ENCODE results near the gene ZNF280A. TPM values are rescaled to one million over a fixed set of nuclear protein-coding genes. Genes with fewer than 3 reads are reported as not detected.
"Not testable (repeated sequence)": the region's sequence is repeated elsewhere in the genome, so short reads cannot be mapped to it uniquely, and the experiment has no call there.

ZNF280A gene
- total RNA-seq, 1 donor from 2014 or later = not detected

DNA sequence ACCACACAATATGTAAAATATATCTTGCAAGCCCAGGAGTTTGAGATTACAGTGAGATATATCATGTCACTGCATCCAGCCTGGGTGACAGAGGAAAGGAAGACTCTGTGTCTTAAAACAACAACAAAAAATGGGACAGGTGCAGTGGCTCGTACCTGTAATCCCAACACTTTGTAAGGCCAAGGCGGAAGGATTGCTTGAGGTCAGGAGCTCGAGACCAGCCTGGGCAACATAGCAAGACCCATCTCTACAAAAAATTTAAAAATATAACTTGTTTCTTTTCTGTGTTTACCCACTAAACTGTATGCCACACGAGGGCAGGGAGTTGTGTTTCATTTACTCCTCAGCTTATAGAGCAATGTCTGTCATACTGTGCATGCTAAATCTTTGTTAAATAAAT lies 3.1 kb downstream of the ZNF280A start:
- peaks cover 30% of the 10 kb centered on the region for H3K27me3 Mint-ChIP-seq (ENCODE audit: insufficient read depth)
- intact Hi-C loops (cut with micrococcal nuclease) = no loop called here

DNA sequence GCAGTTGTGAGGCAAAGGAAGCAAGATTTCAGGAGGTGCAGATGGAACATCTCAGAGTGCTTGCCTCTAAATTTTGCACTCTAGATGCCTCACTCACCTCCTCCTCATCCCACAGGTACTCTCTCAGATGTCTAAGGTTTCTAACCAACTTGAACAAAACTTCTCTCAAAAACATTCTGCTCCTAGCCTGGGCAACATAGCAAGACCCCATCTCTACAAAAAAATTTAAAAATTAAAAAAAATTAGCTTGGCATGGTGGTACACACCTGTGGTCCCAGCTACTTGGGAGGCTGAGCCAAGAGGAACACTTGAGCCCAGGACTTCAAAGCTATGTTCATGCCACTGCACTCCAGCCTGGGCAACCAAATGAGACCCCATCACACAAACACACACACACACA lies 4.2 kb downstream of the ZNF280A start:
- Mint-ChIP-seq H3K4me1 (ENCODE audit: low read depth) (no peaks in the 10 kb centered on the region), H3K27me3 (ENCODE audit: insufficient read depth) (peaks cover 28% of the 10 kb centered on the region), H3K4me3 (no peak overlapping the region), H3K9me3 (peaks cover 5% of the 10 kb centered on the region), H3K36me3 (ENCODE audit: low read depth) (no peaks in the 10 kb centered on the region), H3K27ac (no peak overlapping the region)
- no peak for DNase-seq (ENCODE audit: low spot score)
- intact Hi-C loops (cut with micrococcal nuclease) = no loop called here

More for the DNA sequence above, 3.1 kb downstream of the ZNF280A start:
- H3K27ac Mint-ChIP-seq = no peak overlapping the region
- no peaks in the 10 kb centered on the region for H3K9me3 Mint-ChIP-seq
- H3K36me3 Mint-ChIP-seq (ENCODE audit: low read depth) = no peaks in the 10 kb centered on the region
- H3K4me3 Mint-ChIP-seq = no peak overlapping the region
- DNase-seq (ENCODE audit: low spot score) = no peak
- no peaks in the 10 kb centered on the region for H3K4me1 Mint-ChIP-seq (ENCODE audit: low read depth)

DNA sequence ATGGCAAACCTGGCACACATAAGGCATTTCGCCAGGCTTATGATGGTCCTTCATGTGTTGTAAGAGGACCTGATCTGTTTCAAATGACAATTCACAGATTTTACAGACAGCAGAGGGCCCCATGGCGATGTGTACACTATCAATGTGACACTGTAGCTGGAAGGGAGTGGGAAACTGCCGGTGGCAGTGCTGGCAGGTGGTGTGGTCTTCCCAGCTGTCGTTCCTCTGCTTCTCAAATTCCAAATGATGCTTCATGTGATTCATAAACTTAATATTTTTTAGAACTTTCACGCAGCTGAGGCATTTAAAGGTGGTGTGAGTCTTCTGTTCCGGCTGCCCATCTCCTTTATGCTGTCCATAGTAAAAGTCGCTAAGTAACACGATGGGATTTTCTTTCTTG lies 5.6 kb downstream of the ZNF280A start:
- DNase-seq (ENCODE audit: low spot score); H3K4me3 Mint-ChIP-seq; H3K4me1 Mint-ChIP-seq (ENCODE audit: low read depth); H3K36me3 Mint-ChIP-seq (ENCODE audit: low read depth); H3K27ac Mint-ChIP-seq; intact Hi-C loops (cut with micrococcal nuclease): not testable (repeated sequence)
- Mint-ChIP-seq H3K9me3 (peaks cover 13% of the 10 kb centered on the region), H3K27me3 (ENCODE audit: insufficient read depth) (peaks cover 26% of the 10 kb centered on the region)

DNA sequence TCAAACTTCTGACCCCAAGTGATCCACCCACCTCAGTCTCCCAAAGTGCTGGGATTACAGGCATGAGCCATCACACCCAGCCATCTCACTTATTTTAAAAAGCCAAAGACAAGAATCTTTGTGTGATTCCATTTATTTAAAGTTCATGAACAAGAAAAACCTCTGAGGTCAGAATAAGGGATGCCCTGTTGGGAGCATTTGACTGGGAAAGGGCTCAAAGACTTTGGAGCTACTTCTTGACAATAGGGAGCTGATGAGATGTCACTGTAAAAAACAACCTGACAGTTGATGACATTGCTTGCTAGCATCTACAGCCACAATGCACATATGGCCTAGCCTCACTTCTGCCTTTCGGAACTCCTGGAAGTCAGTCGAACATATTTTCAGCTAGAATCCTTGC lies 6.5 kb downstream of the ZNF280A start:
- peaks cover 4% of the 10 kb centered on the region for H3K36me3 Mint-ChIP-seq (ENCODE audit: low read depth)
- DNase-seq (ENCODE audit: low spot score) = no peak
- intact Hi-C loops (cut with micrococcal nuclease) = no loop called here
- H3K4me3 Mint-ChIP-seq = no peak overlapping the region
- no peak overlapping the region for H3K27ac Mint-ChIP-seq
- peaks cover 26% of the 10 kb centered on the region for H3K27me3 Mint-ChIP-seq (ENCODE audit: insufficient read depth)
- H3K9me3 Mint-ChIP-seq = peaks cover 17% of the 10 kb centered on the region
- no peaks in the 10 kb centered on the region for H3K4me1 Mint-ChIP-seq (ENCODE audit: low read depth)

DNA sequence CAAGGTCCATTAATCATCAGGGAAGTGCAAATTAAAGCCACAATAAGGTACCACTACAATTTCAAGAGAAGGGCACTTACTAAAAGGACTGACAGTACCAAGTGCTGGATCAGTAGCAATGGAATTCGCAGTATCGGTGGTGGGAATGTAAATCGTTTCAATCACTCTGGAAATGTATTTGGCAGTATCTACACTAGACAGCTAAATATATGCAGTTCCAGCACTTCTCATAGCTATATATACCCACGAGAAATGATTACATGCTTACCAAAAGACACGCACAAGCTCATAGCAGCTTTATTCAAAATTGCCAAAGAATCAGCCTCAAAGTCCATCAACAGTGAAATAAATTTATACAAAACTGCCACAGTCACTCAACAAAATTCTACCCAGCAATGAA lies 7.1 kb downstream of the ZNF280A start:
- Mint-ChIP-seq H3K4me3 (no peak overlapping the region), H3K27me3 (ENCODE audit: insufficient read depth) (peaks cover 26% of the 10 kb centered on the region), H3K36me3 (ENCODE audit: low read depth) (peaks cover 4% of the 10 kb centered on the region), H3K4me1 (ENCODE audit: low read depth) (peaks cover 2% of the 10 kb centered on the region), H3K9me3 (peaks cover 17% of the 10 kb centered on the region), H3K27ac (no peak overlapping the region)
- no peak for DNase-seq (ENCODE audit: low spot score)
- intact Hi-C loops (cut with micrococcal nuclease) = no loop called here

DNA sequence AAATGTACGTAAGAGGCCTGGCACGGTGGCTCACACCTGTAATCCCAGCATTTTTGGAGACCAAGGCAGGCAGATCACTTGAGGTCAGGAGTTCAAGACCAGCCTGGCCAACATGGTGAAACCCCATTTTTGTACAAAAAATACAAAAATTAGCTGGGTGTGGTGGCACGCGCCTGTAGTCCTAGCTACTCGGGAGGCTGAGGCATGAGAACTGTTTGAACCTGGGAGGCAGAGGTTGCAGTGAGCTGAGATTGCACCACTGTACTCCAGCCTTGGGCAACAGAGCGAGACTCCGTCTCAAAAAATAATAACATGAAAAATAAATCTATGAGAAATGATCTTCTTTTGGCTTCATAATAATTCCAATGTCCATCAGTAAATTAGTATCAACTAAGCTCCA lies 9.2 kb downstream of the ZNF280A start:
- Mint-ChIP-seq H3K36me3 (ENCODE audit: low read depth) (peaks cover 12% of the 10 kb centered on the region), H3K27me3 (ENCODE audit: insufficient read depth) (peaks cover 23% of the 10 kb centered on the region), H3K9me3 (peaks cover 17% of the 10 kb centered on the region)
- DNase-seq (ENCODE audit: low spot score); H3K4me1 Mint-ChIP-seq (ENCODE audit: low read depth); H3K4me3 Mint-ChIP-seq; H3K27ac Mint-ChIP-seq; intact Hi-C loops (cut with micrococcal nuclease): not testable (repeated sequence)

DNA sequence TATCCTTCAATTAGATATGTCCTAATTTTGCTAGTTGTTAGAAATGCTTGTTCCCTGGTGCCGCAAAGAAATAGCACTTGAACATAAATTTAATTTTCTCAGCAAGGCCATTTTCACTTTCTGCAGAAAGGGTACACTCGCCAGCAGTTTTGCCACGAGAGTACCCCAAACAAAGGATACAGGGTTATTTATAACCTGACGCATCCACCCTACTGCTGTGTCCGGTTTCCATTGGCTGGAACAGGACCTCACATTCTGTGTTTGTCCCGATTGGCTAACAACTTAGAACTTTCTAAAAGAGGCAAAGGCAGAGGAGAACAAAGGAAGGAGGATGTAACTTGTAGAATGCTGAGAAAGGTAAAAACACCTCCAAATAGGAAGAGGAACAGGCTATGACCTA lies 10.2 kb downstream of the ZNF280A start:
- Mint-ChIP-seq H3K4me3 (peak overlapping the region; percentile 70), H3K9me3 (peaks cover 17% of the 10 kb centered on the region), H3K36me3 (ENCODE audit: low read depth) (peaks cover 15% of the 10 kb centered on the region), H3K27me3 (ENCODE audit: insufficient read depth) (peaks cover 14% of the 10 kb centered on the region)
- H3K27ac Mint-ChIP-seq; H3K4me1 Mint-ChIP-seq (ENCODE audit: low read depth); intact Hi-C loops (cut with micrococcal nuclease); DNase-seq (ENCODE audit: low spot score): not testable (repeated sequence)

DNA sequence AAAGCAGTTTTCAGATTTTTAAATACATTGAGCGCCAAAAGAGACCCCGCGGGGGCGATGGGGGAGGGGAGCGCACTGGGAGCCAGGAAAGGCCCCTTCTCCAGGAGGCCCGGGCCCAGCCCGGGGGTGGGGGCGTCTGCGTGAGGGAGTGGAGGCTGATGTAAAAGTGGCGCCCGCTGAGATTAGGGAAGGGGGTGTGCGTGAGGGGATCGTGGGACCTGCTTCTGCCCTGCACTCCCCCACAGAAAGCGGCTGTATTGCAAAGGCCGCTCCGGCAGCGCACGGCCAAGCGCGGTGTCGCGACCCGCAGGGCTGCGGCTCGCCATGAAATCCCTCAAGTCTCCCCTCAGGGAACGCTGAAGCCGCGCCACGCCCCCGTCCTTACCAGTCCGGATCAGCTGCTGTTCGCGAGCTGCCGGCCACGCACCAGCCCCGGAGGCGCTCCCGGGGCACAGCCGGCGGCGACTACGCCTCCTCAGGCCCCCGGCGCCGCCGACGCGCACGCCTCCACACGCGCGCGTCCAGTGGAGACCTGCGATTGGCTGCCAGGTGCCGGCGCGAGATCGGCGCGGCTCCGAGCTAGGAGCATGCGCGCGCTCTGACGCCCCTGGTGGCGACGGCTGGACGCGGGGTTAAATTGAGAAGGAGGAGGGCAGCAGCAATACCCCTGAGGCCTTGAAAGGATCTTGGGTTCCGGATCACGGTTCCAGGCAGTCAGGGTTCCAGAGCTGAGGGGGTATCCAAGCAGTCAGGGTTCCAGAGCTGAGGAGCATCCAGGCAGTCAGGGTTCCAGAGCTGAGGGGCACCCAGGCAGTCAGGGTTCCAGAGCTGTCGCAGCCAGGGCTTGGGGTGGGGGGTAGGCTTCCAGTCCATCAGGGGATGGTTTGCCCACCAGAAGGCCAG lies 11.5 kb downstream of the ZNF280A start, which contains the start of gene ZNF280B:
ZNF280B (minus strand) TSS at position 469 of the 903 bp plus-strand sequence. CDS start 19,344 bp downstream, outside the sequence.
- peak; percentile 82 for DNase-seq (ENCODE audit: low spot score)
- Mint-ChIP-seq H3K4me3 (peak within 1 kb of the TSS; percentile 78), H3K9me3 (peaks cover 17% of the 10 kb centered on the region), H3K27me3 (ENCODE audit: insufficient read depth) (peaks cover 10% of the 10 kb centered on the region), H3K4me1 (ENCODE audit: low read depth) (peaks cover 9% of the 10 kb centered on the region), H3K36me3 (ENCODE audit: low read depth) (peaks cover 17% of the 10 kb centered on the region), H3K27ac (no peak within 1 kb of the TSS)
- intact Hi-C loops (cut with micrococcal nuclease) = no loop called here

DNA sequence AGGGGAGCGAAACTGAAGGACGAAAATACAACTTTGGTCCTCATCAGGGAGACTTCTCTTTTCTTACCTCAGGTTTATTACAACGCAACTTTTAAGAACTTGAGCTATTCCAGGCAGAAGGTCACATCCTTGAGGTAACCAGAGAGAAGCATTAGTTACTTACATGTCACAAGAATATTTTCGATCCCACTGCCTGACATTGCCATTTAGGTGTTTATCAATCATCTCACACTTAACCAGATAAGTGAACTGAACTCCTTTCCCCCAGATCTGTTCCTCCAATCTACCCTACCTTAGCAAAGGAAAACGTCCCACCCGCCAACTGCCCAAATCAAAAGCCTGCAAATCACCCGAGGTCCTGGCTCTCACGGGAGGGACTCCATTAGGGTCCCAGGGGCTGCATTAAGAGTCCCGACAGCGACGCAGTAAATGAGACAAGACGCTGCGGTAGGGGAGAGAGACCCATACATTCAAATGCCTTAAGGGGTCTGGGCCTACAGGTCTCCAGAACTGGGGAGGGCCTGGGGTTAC lies 12.3 kb downstream of the ZNF280A start:
- DNase-seq (ENCODE audit: low spot score) = no peak
- no peak overlapping the region for H3K27ac Mint-ChIP-seq
- intact Hi-C loops (cut with micrococcal nuclease) = no loop called here

DNA sequence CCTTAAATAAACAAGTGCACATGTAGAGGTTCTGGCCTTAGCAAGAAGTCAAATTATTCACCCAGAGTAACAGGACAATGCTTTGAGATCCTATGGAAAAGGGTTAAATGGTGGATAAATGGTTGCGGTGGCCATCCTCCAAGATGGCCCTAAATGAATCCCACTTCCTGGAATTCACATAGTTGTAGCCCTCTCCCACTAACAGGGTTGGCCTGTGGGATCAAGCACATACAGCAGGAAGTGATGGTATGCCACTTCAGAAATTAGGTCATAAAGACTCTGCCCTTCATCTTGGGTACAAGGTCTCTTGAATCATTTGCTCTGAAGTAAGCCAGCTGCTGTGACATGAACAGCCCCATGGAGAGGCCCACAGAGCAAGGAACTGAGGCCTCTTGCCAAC lies 13.3 kb downstream of the ZNF280A start:
- H3K36me3 Mint-ChIP-seq (ENCODE audit: low read depth) = peaks cover 17% of the 10 kb centered on the region
- H3K27me3 Mint-ChIP-seq (ENCODE audit: insufficient read depth) = no peaks in the 10 kb centered on the region
- H3K4me3 Mint-ChIP-seq = peak overlapping the region; percentile 78
- peaks cover 9% of the 10 kb centered on the region for H3K4me1 Mint-ChIP-seq (ENCODE audit: low read depth)
- H3K27ac Mint-ChIP-seq = no peak overlapping the region
- peaks cover 17% of the 10 kb centered on the region for H3K9me3 Mint-ChIP-seq
- intact Hi-C loops (cut with micrococcal nuclease) = no loop called here
- DNase-seq (ENCODE audit: low spot score) = no peak

More for the DNA sequence above, 12.3 kb downstream of the ZNF280A start:
- Mint-ChIP-seq H3K36me3 (ENCODE audit: low read depth) (peaks cover 17% of the 10 kb centered on the region), H3K27me3 (ENCODE audit: insufficient read depth) (peaks cover 5% of the 10 kb centered on the region), H3K4me1 (ENCODE audit: low read depth) (peaks cover 9% of the 10 kb centered on the region), H3K4me3 (peak overlapping the region; percentile 78), H3K9me3 (peaks cover 17% of the 10 kb centered on the region)

DNA sequence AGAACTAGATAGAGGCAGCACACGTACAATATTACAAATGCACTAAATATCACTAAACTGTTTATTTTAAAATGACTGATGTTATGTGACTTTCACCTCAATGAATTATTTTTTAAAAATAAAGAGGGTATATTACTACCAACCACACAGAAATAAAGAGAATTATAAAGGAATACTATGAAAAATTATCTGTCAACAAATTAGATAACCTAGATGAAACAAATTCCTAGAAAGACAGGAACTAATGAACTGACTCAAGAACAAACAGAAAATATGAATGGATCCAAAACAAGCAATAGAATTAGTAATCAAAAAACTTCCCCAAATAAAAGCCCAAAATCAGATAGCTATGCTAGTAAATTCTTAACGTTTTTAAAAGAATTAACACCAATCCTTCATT lies 21.8 kb downstream of the ZNF280A start:
- no peaks in the 10 kb centered on the region for H3K27me3 Mint-ChIP-seq (ENCODE audit: insufficient read depth)
- intact Hi-C loops (cut with micrococcal nuclease) = no loop called here
- H3K36me3 Mint-ChIP-seq (ENCODE audit: low read depth) = peaks cover 6% of the 10 kb centered on the region
- no peaks in the 10 kb centered on the region for H3K9me3 Mint-ChIP-seq
- H3K4me1 Mint-ChIP-seq (ENCODE audit: low read depth) = no peaks in the 10 kb centered on the region
- no peak overlapping the region for H3K4me3 Mint-ChIP-seq
- no peak overlapping the region for H3K27ac Mint-ChIP-seq
- DNase-seq (ENCODE audit: low spot score) = no peak

DNA sequence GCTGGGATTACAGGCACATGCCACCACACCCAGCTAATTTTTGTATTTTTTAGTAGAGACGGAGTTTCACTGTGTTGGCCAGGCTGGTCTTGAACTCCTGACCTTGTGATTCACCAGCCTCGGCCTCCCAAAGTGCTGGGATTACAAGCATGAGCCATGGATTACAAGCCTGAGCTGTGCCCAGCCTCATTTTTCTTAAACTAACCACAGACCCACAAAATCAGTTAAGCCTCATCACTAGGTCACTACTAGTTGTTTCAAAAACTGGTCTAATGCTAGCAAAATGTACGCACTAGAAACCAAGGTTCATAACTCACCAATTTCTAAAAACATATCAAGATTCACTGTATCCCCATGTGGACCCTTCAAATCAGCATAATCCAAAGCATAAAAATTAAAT lies 28.5 kb downstream of the ZNF280A start:
- H3K9me3 Mint-ChIP-seq; DNase-seq (ENCODE audit: low spot score); H3K27me3 Mint-ChIP-seq (ENCODE audit: insufficient read depth); H3K4me1 Mint-ChIP-seq (ENCODE audit: low read depth); intact Hi-C loops (cut with micrococcal nuclease); H3K4me3 Mint-ChIP-seq; H3K27ac Mint-ChIP-seq; H3K36me3 Mint-ChIP-seq (ENCODE audit: low read depth): not testable (repeated sequence)

DNA sequence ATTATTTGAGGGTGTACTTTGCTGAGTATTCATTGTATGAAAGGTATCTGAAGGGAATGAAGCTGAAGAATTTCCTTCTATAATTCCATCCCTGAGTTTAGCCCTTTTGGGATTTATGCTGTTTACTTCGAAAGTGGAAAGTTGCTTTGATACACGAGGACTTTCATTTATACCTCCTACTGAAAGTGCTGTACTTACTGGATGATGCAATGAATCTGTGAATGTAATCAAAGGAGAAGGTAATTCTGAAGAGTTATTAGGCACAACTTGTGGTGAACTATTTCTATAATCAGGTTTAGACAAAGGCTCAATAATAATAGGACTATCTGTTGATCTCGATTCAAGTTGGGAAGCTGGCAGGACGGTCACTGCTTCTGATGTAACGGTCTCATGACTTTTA lies 31.3 kb downstream of the ZNF280A start:
- no peak for DNase-seq (ENCODE audit: low spot score)
- Mint-ChIP-seq H3K27ac (no peak overlapping the region), H3K9me3 (no peaks in the 10 kb centered on the region), H3K4me1 (ENCODE audit: low read depth) (no peaks in the 10 kb centered on the region), H3K36me3 (ENCODE audit: low read depth) (peaks cover 3% of the 10 kb centered on the region), H3K27me3 (ENCODE audit: insufficient read depth) (no peaks in the 10 kb centered on the region), H3K4me3 (no peak overlapping the region)
- intact Hi-C loops (cut with micrococcal nuclease) = no loop called here

Data from activated T-helper 1 cell treated with anti-CD3 and anti-CD28 coated beads, Interleukin-12 subunit alpha, Interleukin-12 subunit beta, Interleukin-2, Interleukin-4 antibody, amounts not matched to agents 30 ng/mL and 10 ng/mL and 1 ng/mL, durations not matched to agents 14 hours and 24 hours and 36 hours (primary cell).